ENCODE measurements around the gene AGFG2.
A peak's percentile ranks its signal among the peaks of the same experiment; 100 is the strongest.

GRCh38 chr7:100493476-100494264, 45.3 kb upstream of the AGFG2 start:
- TF ChIP-seq CTCF (IDR thresholded peaks at IDR 0.05; ENCODE audit: low read depth, low read length, poor library complexity, severe bottlenecking) (peak; percentile 13), EZH2phosphoT487 (IDR thresholded peaks at IDR 0.05; ENCODE audit: borderline replicate concordance, low read length) (peak; percentile 86; the same call in 1 of the 2 replicates)

All from DOHH2 (cell line).